Fibroblast of mammary gland (primary cell): ENCODE data around the gene NME7.

Experiments used
- DNase-seq: peaks from one replicate; pipeline ENCODE4 v3.0.0-alpha.2; 2010; ENCODE audit warnings: low read depth
- H3K4me3 ChIP-seq: 2 replicates; pipeline ENCODE4 v1.5.1; 2011; ENCODE audit warnings: low read depth, mild to moderate bottlenecking, low read length, moderate library complexity; ENCODE audit not compliant: control insufficient read depth
- CTCF ChIP-seq: conservative IDR thresholded peaks from 2 replicates; pipeline ENCODE4 v1.5.1; 2011; ENCODE audit warnings: low read depth, low read length, inconsistent platforms; ENCODE audit not compliant: control insufficient read depth, insufficient read depth

NME7 gene

GRCh38 chr1:169108223-169108622 is 259.4 kb downstream of the NME7 start:
- DNase-seq = no peak
- H3K4me3 ChIP-seq = no peak overlapping the region
- no peak for TF ChIP-seq CTCF

- H3K4me3 ChIP-seq = peak overlapping the region; percentile 63
- peak; percentile 77 for DNase-seq
- TF ChIP-seq CTCF = no peak
These were observed 259.9 kb downstream of the NME7 start for GRCh38 chr1:169107603-169108208.

- peak; percentile 46 for DNase-seq
These were observed 260.5 kb downstream of the NME7 start for GRCh38 chr1:169106921-169107602.

GRCh38 chr1:169106095-169106920 is 261.3 kb downstream of the NME7 start, which contains the start of gene ATP1B1:
ATP1B1 (plus strand) TSS chr1:169106690; CDS start chr1:169106830, 140 bp downstream.
- no peak for TF ChIP-seq CTCF
- H3K4me3 ChIP-seq = peak within 1 kb of the TSS; percentile 63

More at GRCh38 chr1:169106921-169107602, 260.5 kb downstream of the NME7 start:
- peak overlapping the region; percentile 63 for H3K4me3 ChIP-seq
- no peak for TF ChIP-seq CTCF

GRCh38 chr1:169105434-169106094 is 262.0 kb downstream of the NME7 start:
- no peak for TF ChIP-seq CTCF
- DNase-seq = no peak
- H3K4me3 ChIP-seq = peak overlapping the region; percentile 63

More at GRCh38 chr1:169106095-169106920, 261.3 kb downstream of the NME7 start, which contains the start of gene ATP1B1:
- peak; percentile 65 for DNase-seq

GRCh38 chr1:169105087-169105433 is 262.5 kb downstream of the NME7 start:
- no peak overlapping the region for H3K4me3 ChIP-seq
- no peak for DNase-seq
- no peak for TF ChIP-seq CTCF
